Middle frontal gyrus (tissue), 1 donor: ENCODE measurements around the gene MMP13.
"Not testable (repeated sequence)": the region's sequence is repeated elsewhere in the genome, so short reads cannot be mapped to it uniquely, and the experiment has no call there.

ENCODE experiments used
- DNase-seq: peaks from one replicate; pipeline ENCODE4 v3.0.0-alpha.2; 2015; ENCODE audit warnings: low spot score; ENCODE audit errors: extremely low spot score

Gene MMP13

GRCh38 chr11:102936864-102937509 lies 18.5 kb downstream of the MMP13 start:
- DNase-seq, result no peak

- no peak for DNase-seq
Measured at GRCh38 chr11:102935514-102935913, 20.0 kb downstream of the MMP13 start.

GRCh38 chr11:102934735-102935134 lies 20.8 kb downstream of the MMP13 start:
- no peak for DNase-seq

- no peak for DNase-seq
Measured at GRCh38 chr11:102933627-102934026, 21.9 kb downstream of the MMP13 start.

- no peak for DNase-seq
Measured at GRCh38 chr11:102932678-102933077, 22.9 kb downstream of the MMP13 start.

GRCh38 chr11:102930451-102930850 lies 25.1 kb downstream of the MMP13 start:
- no peak for DNase-seq

- DNase-seq, result no peak
Measured at GRCh38 chr11:102929972-102930371, 25.6 kb downstream of the MMP13 start.

GRCh38 chr11:102929166-102929565 lies 26.4 kb downstream of the MMP13 start:
- DNase-seq, result no peak

GRCh38 chr11:102928247-102928646 lies 27.3 kb downstream of the MMP13 start:
- DNase-seq, result no peak

GRCh38 chr11:102927624-102927990 lies 27.9 kb downstream of the MMP13 start:
- no peak for DNase-seq

GRCh38 chr11:102926961-102927623 lies 28.4 kb downstream of the MMP13 start:
- no peak for DNase-seq

GRCh38 chr11:102926517-102926916 lies 29.0 kb downstream of the MMP13 start:
- DNase-seq, result no peak

GRCh38 chr11:102925988-102926387 lies 29.5 kb downstream of the MMP13 start:
- no peak for DNase-seq

- DNase-seq, result no peak
Measured at GRCh38 chr11:102924851-102925380, 30.6 kb downstream of the MMP13 start.

GRCh38 chr11:102921587-102922220 lies 33.8 kb downstream of the MMP13 start:
- DNase-seq, result no peak

- no peak for DNase-seq
Measured at GRCh38 chr11:102920118-102920684, 35.3 kb downstream of the MMP13 start.

GRCh38 chr11:102915044-102915375 lies 40.5 kb downstream of the MMP13 start:
- DNase-seq, result no peak

GRCh38 chr11:102914238-102915043 lies 41.1 kb downstream of the MMP13 start:
- DNase-seq, result no peak

GRCh38 chr11:102912482-102912830 lies 43.1 kb downstream of the MMP13 start:
- no peak for DNase-seq

- no peak for DNase-seq
Measured at GRCh38 chr11:102911758-102912481, 43.6 kb downstream of the MMP13 start.

GRCh38 chr11:102905848-102906247 lies 49.7 kb downstream of the MMP13 start:
- not testable (repeated sequence) for DNase-seq
